ENCODE measurements around the gene CABP5. TPM values are rescaled to one million over a fixed set of nuclear protein-coding genes. Genes with fewer than 3 reads are reported as not detected.
"Not testable (repeated sequence)": the region's sequence is repeated elsewhere in the genome, so short reads cannot be mapped to it uniquely, and the experiment has no call there.

The CABP5 gene
- polyA plus RNA-seq = not detected

DNA sequence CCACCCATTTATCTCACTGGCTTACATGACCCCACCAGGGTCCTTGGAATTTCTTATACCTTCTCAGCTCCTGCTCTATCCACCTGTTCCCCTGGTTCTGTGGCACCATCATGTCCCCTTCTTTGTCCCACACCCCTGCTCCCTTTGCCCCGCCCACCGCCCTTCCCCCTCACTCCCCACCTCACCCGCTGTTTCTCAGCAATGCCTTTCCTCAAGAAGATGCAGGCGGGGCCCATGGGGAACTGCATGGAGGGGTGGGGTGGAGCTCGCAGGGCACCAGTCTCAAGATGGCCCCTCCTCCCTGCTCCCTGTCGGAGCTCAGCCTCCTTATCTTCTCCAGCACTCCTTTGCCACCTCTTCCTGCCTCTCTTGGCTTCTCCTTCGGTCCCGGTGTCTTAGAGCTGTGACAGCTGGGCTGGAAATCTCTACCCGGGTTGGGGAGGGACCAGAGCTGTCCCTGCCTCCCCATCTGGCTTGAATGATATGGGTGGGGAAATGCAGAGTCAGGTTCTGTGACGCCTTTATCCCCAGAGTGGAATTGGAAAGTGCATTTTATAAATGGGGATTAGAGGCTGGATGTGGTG is at the start of gene CABP5:
TSS of gene CABP5 (minus strand) at position 405 of the 584 bp plus-strand sequence. CDS start at position 248, 157 bp downstream.
- WGBS, 2 donors = 78 to 86% methylated on average over 10 of the region's 10 CpGs
- no peak within 1 kb of the TSS for H3K27ac ChIP-seq (ENCODE audit: low read depth in 2 of 2, low read length in 1 of 2)
- no peaks in the 10 kb centered on the region for H3K9me3 ChIP-seq (ENCODE audit: control insufficient read depth in 2 of 2, insufficient read depth in 1 of 2, low read depth in 1 of 2, low read length in 1 of 2)
- H3K27me3 ChIP-seq (ENCODE audit: control insufficient read depth in 1 of 2, insufficient read depth in 2 of 2, low read length in 2 of 2) = no peaks in the 10 kb centered on the region
- no peaks in the 10 kb centered on the region for H3K36me3 ChIP-seq (ENCODE audit: control insufficient read depth in 2 of 2, insufficient read depth in 2 of 2, low read length in 1 of 2)
- H3K4me1 ChIP-seq (ENCODE audit: control insufficient read depth in 2 of 2, insufficient read depth in 2 of 2, low read length in 1 of 2) = no peaks in the 10 kb centered on the region
- no peak within 1 kb of the TSS for H3K4me3 ChIP-seq (ENCODE audit: low read depth in 1 of 2, low read length in 2 of 2)

DNA sequence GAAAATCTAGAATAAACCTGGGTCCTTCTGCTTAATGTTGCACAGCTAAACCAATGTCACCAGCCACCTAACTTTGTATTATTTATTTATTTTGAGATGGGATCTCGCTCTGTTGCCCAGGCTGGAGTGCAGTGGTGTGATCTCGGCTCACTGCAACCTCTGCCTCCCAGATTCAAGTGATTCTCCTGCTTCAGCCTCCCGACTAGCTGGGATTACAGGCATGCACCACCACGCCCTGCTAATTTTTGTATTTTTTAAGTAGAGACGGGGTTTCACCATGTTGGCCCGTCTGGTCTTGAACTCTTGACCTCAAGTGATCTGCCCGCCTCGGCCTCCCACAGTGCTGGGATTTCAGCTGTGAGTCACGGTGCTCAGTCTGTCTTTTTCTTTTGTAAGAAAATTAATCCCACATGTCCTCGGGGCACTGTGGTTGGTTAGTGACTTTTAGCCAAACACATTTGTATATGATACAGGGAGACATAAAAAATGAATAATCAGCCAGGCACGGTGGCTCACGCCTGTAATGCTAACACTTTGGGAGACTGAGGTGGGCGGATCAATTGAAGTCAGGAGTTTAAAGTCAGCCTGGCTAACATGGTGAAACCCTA is 47.3 kb upstream of the CABP5 start:
- H3K27ac ChIP-seq (ENCODE audit: low read depth in 2 of 2, low read length in 1 of 2); H3K27me3 ChIP-seq (ENCODE audit: control insufficient read depth in 1 of 2, insufficient read depth in 2 of 2, low read length in 2 of 2); H3K36me3 ChIP-seq (ENCODE audit: control insufficient read depth in 2 of 2, insufficient read depth in 2 of 2, low read length in 1 of 2); H3K4me3 ChIP-seq (ENCODE audit: low read depth in 1 of 2, low read length in 2 of 2); H3K9me3 ChIP-seq (ENCODE audit: control insufficient read depth in 2 of 2, insufficient read depth in 1 of 2, low read depth in 1 of 2, low read length in 1 of 2); H3K4me1 ChIP-seq (ENCODE audit: control insufficient read depth in 2 of 2, insufficient read depth in 2 of 2, low read length in 1 of 2): not testable (repeated sequence)
- WGBS, 2 donors = 44 to 56% methylated on average over 13 of the region's 13 CpGs

- 42 to 46% methylated on average over 5 of the region's 5 CpGs for WGBS, 2 donors
- no peak overlapping the region for H3K27ac ChIP-seq (ENCODE audit: low read depth in 2 of 2, low read length in 1 of 2)
Measured at GRCh38 chr19:48090281-48090802, 46.5 kb upstream of the CABP5 start.

DNA sequence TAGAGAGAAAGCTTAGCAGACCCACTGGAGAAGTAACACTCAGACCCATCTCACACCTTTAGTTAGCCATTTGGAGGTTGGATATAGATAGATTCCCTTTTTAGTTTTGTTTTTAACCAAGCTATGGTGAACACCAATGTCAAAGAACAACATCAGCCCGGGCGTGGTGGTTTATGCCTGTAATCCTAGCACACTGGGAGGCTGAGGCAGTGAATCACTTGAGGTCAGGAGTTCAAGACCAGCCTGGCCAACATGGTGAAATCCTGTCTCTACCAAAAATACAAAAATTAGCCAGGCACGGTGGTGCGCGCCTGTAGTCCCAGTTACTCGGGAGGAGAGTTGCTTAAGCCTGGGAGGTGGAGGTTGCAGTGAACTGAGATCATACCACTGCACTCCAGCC is 45.1 kb upstream of the CABP5 start:
- not testable (repeated sequence) for H3K4me1 ChIP-seq (ENCODE audit: control insufficient read depth in 2 of 2, insufficient read depth in 2 of 2, low read length in 1 of 2); H3K36me3 ChIP-seq (ENCODE audit: control insufficient read depth in 2 of 2, insufficient read depth in 2 of 2, low read length in 1 of 2); H3K27ac ChIP-seq (ENCODE audit: low read depth in 2 of 2, low read length in 1 of 2); H3K27me3 ChIP-seq (ENCODE audit: control insufficient read depth in 1 of 2, insufficient read depth in 2 of 2, low read length in 2 of 2); H3K9me3 ChIP-seq (ENCODE audit: control insufficient read depth in 2 of 2, insufficient read depth in 1 of 2, low read depth in 1 of 2, low read length in 1 of 2); H3K4me3 ChIP-seq (ENCODE audit: low read depth in 1 of 2, low read length in 2 of 2)
- 92 to 94% methylated on average over 6 of the region's 6 CpGs for WGBS, 2 donors

More at GRCh38 chr19:48090281-48090802, 46.5 kb upstream of the CABP5 start:
- Histone ChIP-seq H3K4me3 (ENCODE audit: low read depth in 1 of 2, low read length in 2 of 2) (no peak overlapping the region), H3K9me3 (ENCODE audit: control insufficient read depth in 2 of 2, insufficient read depth in 1 of 2, low read depth in 1 of 2, low read length in 1 of 2) (peaks cover 0 to 2% of the 10 kb centered on the region in 2 donors), H3K27me3 (ENCODE audit: control insufficient read depth in 1 of 2, insufficient read depth in 2 of 2, low read length in 2 of 2) (no peaks in the 10 kb centered on the region), H3K36me3 (ENCODE audit: control insufficient read depth in 2 of 2, insufficient read depth in 2 of 2, low read length in 1 of 2) (no peaks in the 10 kb centered on the region), H3K4me1 (ENCODE audit: control insufficient read depth in 2 of 2, insufficient read depth in 2 of 2, low read length in 1 of 2) (peaks cover 0 to 3% of the 10 kb centered on the region in 2 donors)

GRCh38 chr19:48085904-48086864 is 42.3 kb upstream of the CABP5 start:
- 87 to 88% methylated on average over 7 of the region's 7 CpGs for WGBS, 2 donors
- Histone ChIP-seq H3K4me3 (ENCODE audit: low read depth in 1 of 2, low read length in 2 of 2) (no peak overlapping the region), H3K36me3 (ENCODE audit: control insufficient read depth in 2 of 2, insufficient read depth in 2 of 2, low read length in 1 of 2) (peaks cover 0 to 2% of the 10 kb centered on the region in 2 donors), H3K4me1 (ENCODE audit: control insufficient read depth in 2 of 2, insufficient read depth in 2 of 2, low read length in 1 of 2) (peaks cover 0 to 3% of the 10 kb centered on the region in 2 donors), H3K27me3 (ENCODE audit: control insufficient read depth in 1 of 2, insufficient read depth in 2 of 2, low read length in 2 of 2) (no peaks in the 10 kb centered on the region), H3K27ac (ENCODE audit: low read depth in 2 of 2, low read length in 1 of 2) (no peak overlapping the region), H3K9me3 (ENCODE audit: control insufficient read depth in 2 of 2, insufficient read depth in 1 of 2, low read depth in 1 of 2, low read length in 1 of 2) (no peaks in the 10 kb centered on the region)

DNA sequence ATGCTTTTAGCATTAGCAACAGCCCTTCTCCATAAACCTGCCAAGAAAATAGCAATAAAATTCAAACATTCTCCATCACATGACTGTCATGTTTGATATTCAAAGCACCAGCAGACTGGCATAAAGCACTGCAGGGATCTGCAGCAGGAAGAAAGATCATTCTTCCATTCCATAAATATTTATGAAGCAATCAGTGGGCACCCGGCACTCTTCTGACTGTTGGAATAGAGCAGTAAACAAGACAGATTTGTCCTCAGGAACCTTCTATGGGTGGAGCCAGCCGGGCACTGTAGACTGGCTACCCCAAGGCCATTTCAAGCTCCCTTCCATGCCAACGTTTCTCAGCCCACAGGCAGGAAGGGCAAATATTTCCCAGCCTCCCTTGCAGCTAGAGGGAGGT is 41.2 kb upstream of the CABP5 start:
- Histone ChIP-seq H3K9me3 (ENCODE audit: control insufficient read depth in 2 of 2, insufficient read depth in 1 of 2, low read depth in 1 of 2, low read length in 1 of 2) (no peaks in the 10 kb centered on the region), H3K4me3 (ENCODE audit: low read depth in 1 of 2, low read length in 2 of 2) (no peak overlapping the region), H3K36me3 (ENCODE audit: control insufficient read depth in 2 of 2, insufficient read depth in 2 of 2, low read length in 1 of 2) (peaks cover 0 to 2% of the 10 kb centered on the region in 2 donors), H3K27me3 (ENCODE audit: control insufficient read depth in 1 of 2, insufficient read depth in 2 of 2, low read length in 2 of 2) (no peaks in the 10 kb centered on the region), H3K4me1 (ENCODE audit: control insufficient read depth in 2 of 2, insufficient read depth in 2 of 2, low read length in 1 of 2) (no peaks in the 10 kb centered on the region), H3K27ac (ENCODE audit: low read depth in 2 of 2, low read length in 1 of 2) (peak overlapping the region in 1 of 2 donors; percentile 30)
- WGBS, 2 donors = 43 to 44% methylated on average over 3 of the region's 3 CpGs

GRCh38 chr19:48081106-48081505 is 37.2 kb upstream of the CABP5 start:
- 95 to 99% methylated on average over 5 of the region's 5 CpGs for WGBS, 2 donors

DNA sequence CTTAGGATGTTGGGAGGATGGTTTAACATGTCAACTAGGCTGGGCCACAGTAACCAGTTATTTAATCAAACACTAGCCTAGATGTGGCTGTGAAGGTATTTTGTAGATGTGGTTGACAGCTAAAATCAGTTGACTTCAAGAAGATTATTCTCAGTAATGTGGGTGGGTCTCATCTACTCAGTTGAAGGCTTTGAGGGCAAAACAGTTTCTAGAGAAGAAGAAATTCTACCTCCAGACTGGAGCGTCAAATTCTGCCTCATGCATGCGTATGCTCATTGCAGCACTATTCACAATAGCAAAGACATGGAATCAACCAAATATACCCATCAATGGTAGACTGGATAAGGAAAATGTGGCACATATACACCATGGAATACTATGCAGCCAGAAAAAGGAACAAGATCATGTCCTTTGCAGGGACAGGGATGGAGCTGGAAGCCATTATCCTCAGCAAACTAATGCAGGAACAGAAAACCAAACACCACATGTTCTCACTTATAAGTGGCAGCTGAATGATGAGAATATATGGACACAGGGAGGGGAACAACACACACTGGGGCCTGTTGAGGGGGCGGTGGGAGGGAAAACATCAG is 26.4 kb upstream of the CABP5 start:
- not testable (repeated sequence) for H3K4me1 ChIP-seq (ENCODE audit: control insufficient read depth in 2 of 2, insufficient read depth in 2 of 2, low read length in 1 of 2); H3K27me3 ChIP-seq (ENCODE audit: control insufficient read depth in 1 of 2, insufficient read depth in 2 of 2, low read length in 2 of 2); H3K27ac ChIP-seq (ENCODE audit: low read depth in 2 of 2, low read length in 1 of 2); H3K9me3 ChIP-seq (ENCODE audit: control insufficient read depth in 2 of 2, insufficient read depth in 1 of 2, low read depth in 1 of 2, low read length in 1 of 2); H3K4me3 ChIP-seq (ENCODE audit: low read depth in 1 of 2, low read length in 2 of 2); H3K36me3 ChIP-seq (ENCODE audit: control insufficient read depth in 2 of 2, insufficient read depth in 2 of 2, low read length in 1 of 2)
- whole genome bisulfite sequencing, 2 donors = 92 to 97% methylated on average over 3 of the region's 3 CpGs

More at GRCh38 chr19:48081106-48081505, 37.2 kb upstream of the CABP5 start:
- H3K27me3 ChIP-seq (ENCODE audit: control insufficient read depth in 1 of 2, insufficient read depth in 2 of 2, low read length in 2 of 2) = no peaks in the 10 kb centered on the region
- no peak overlapping the region for H3K27ac ChIP-seq (ENCODE audit: low read depth in 2 of 2, low read length in 1 of 2)
- H3K4me1 ChIP-seq (ENCODE audit: control insufficient read depth in 2 of 2, insufficient read depth in 2 of 2, low read length in 1 of 2) = no peaks in the 10 kb centered on the region
- peaks cover 0 to 2% of the 10 kb centered on the region in 2 donors for H3K36me3 ChIP-seq (ENCODE audit: control insufficient read depth in 2 of 2, insufficient read depth in 2 of 2, low read length in 1 of 2)
- no peaks in the 10 kb centered on the region for H3K9me3 ChIP-seq (ENCODE audit: control insufficient read depth in 2 of 2, insufficient read depth in 1 of 2, low read depth in 1 of 2, low read length in 1 of 2)
- no peak overlapping the region for H3K4me3 ChIP-seq (ENCODE audit: low read depth in 1 of 2, low read length in 2 of 2)

GRCh38 chr19:48069435-48069834 is 25.6 kb upstream of the CABP5 start:
- H3K27ac ChIP-seq (ENCODE audit: low read depth in 2 of 2, low read length in 1 of 2) = no peak overlapping the region
- 59 to 77% methylated on average over 2 of the region's 2 CpGs for WGBS, 2 donors
- H3K9me3 ChIP-seq (ENCODE audit: control insufficient read depth in 2 of 2, insufficient read depth in 1 of 2, low read depth in 1 of 2, low read length in 1 of 2) = no peaks in the 10 kb centered on the region
- H3K4me1 ChIP-seq (ENCODE audit: control insufficient read depth in 2 of 2, insufficient read depth in 2 of 2, low read length in 1 of 2) = no peaks in the 10 kb centered on the region
- no peaks in the 10 kb centered on the region for H3K36me3 ChIP-seq (ENCODE audit: control insufficient read depth in 2 of 2, insufficient read depth in 2 of 2, low read length in 1 of 2)
- H3K4me3 ChIP-seq (ENCODE audit: low read depth in 1 of 2, low read length in 2 of 2) = no peak overlapping the region
- H3K27me3 ChIP-seq (ENCODE audit: control insufficient read depth in 1 of 2, insufficient read depth in 2 of 2, low read length in 2 of 2) = no peaks in the 10 kb centered on the region
